Effector memory CD4-positive, alpha-beta T cell (primary cell): ENCODE results near the gene PITHD1.
"Not testable (repeated sequence)": the region's sequence is repeated elsewhere in the genome, so short reads cannot be mapped to it uniquely, and the experiment has no call there.

ENCODE experiments used
- DNase-seq, 3 donors: peaks; one replicate each; pipeline ENCODE4 v3.0.0-alpha.2; 2020
- H3K27ac ChIP-seq: 2 replicates; pipeline ENCODE4 v1.7.0; 2013; ENCODE audit warnings: mild to moderate bottlenecking, low read length, moderate library complexity; ENCODE audit not compliant: insufficient read depth, poor library complexity, severe bottlenecking
- H3K27me3 ChIP-seq: replicated peaks from 2 replicates; pipeline ENCODE4 v1.7.0; 2013; ENCODE audit warnings: mild to moderate bottlenecking, low read length; ENCODE audit not compliant: insufficient read depth, control insufficient read depth, poor library complexity, severe bottlenecking
- H3K36me3 ChIP-seq: 2 replicates; pipeline ENCODE4 v1.7.0; 2013; ENCODE audit warnings: mild to moderate bottlenecking, low read length, moderate library complexity; ENCODE audit not compliant: control insufficient read depth, insufficient read depth
- H3K4me1 ChIP-seq: 2 replicates; pipeline ENCODE4 v1.7.0; 2013; ENCODE audit warnings: low read length, mild to moderate bottlenecking; ENCODE audit not compliant: control insufficient read depth, insufficient read depth, poor library complexity, severe bottlenecking
- H3K4me3 ChIP-seq: 2 replicates; pipeline ENCODE4 v1.7.0; 2013; ENCODE audit warnings: low read length, low read depth, mild to moderate bottlenecking; ENCODE audit not compliant: insufficient read depth, poor library complexity, severe bottlenecking
- H3K9me3 ChIP-seq: 2 replicates; pipeline ENCODE4 v1.7.0; 2013; ENCODE audit warnings: mild to moderate bottlenecking, low read length, moderate library complexity; ENCODE audit not compliant: control insufficient read depth

The PITHD1 gene

GRCh38 chr1:23799255-23799569 lies 21.0 kb downstream of the PITHD1 start:
- no peaks in the 10 kb centered on the region for H3K9me3 ChIP-seq
- H3K27me3 ChIP-seq = no peaks in the 10 kb centered on the region
- H3K36me3 ChIP-seq = peaks cover 15% of the 10 kb centered on the region
- DNase-seq = no peak
- peak overlapping the region; percentile 92 for H3K4me3 ChIP-seq
- H3K27ac ChIP-seq = peak overlapping the region; percentile 84
- H3K4me1 ChIP-seq = peaks cover 20% of the 10 kb centered on the region

GRCh38 chr1:23799570-23800399 lies 21.6 kb downstream of the PITHD1 start:
- no peak for DNase-seq
- Histone ChIP-seq H3K4me3 (peak overlapping the region; percentile 92), H3K4me1 (peaks cover 20% of the 10 kb centered on the region), H3K27me3 (no peaks in the 10 kb centered on the region), H3K27ac (peak overlapping the region; percentile 84), H3K9me3 (no peaks in the 10 kb centered on the region), H3K36me3 (peaks cover 12% of the 10 kb centered on the region)

GRCh38 chr1:23800400-23801337 lies 22.5 kb downstream of the PITHD1 start, which contains the start of gene GALE:
Gene GALE (minus strand): TSS chr1:23800754. CDS start chr1:23799007, 1,747 bp downstream.
- Histone ChIP-seq H3K4me3 (peak within 1 kb of the TSS; percentile 92), H3K9me3 (no peaks in the 10 kb centered on the region), H3K27ac (peak within 1 kb of the TSS; percentile 84), H3K4me1 (peaks cover 20% of the 10 kb centered on the region), H3K36me3 (peaks cover 8% of the 10 kb centered on the region), H3K27me3 (no peaks in the 10 kb centered on the region)
- DNase-seq = peak; percentile 95

- Histone ChIP-seq H3K4me1 (peaks cover 20% of the 10 kb centered on the region), H3K9me3 (no peaks in the 10 kb centered on the region), H3K27ac (peak overlapping the region; percentile 84), H3K4me3 (peak overlapping the region; percentile 92), H3K27me3 (no peaks in the 10 kb centered on the region), H3K36me3 (peaks cover 7% of the 10 kb centered on the region)
- DNase-seq = no peak
Measured at GRCh38 chr1:23801338-23801748, 23.1 kb downstream of the PITHD1 start.

- Histone ChIP-seq H3K27me3 (no peaks in the 10 kb centered on the region), H3K36me3 (peaks cover 3% of the 10 kb centered on the region), H3K4me3 (no peak overlapping the region), H3K9me3 (no peaks in the 10 kb centered on the region), H3K4me1 (peaks cover 20% of the 10 kb centered on the region), H3K27ac (no peak overlapping the region)
- DNase-seq = no peak
Measured at GRCh38 chr1:23801876-23802275, 23.7 kb downstream of the PITHD1 start.

- H3K9me3 ChIP-seq, DNase-seq, H3K4me3 ChIP-seq, H3K27ac ChIP-seq, H3K36me3 ChIP-seq, H3K27me3 ChIP-seq: not testable (repeated sequence)
- peaks cover 20% of the 10 kb centered on the region for H3K4me1 ChIP-seq
Measured at GRCh38 chr1:23802809-23803342, 24.7 kb downstream of the PITHD1 start.

GRCh38 chr1:23803674-23804073 lies 25.5 kb downstream of the PITHD1 start:
- H3K27ac ChIP-seq = no peak overlapping the region
- DNase-seq = no peak
- peaks cover 20% of the 10 kb centered on the region for H3K4me1 ChIP-seq
- no peaks in the 10 kb centered on the region for H3K9me3 ChIP-seq
- no peak overlapping the region for H3K4me3 ChIP-seq
- no peaks in the 10 kb centered on the region for H3K36me3 ChIP-seq
- H3K27me3 ChIP-seq = no peaks in the 10 kb centered on the region

GRCh38 chr1:23804183-23804835 lies 26.1 kb downstream of the PITHD1 start:
- H3K9me3 ChIP-seq = no peaks in the 10 kb centered on the region
- H3K27me3 ChIP-seq = no peaks in the 10 kb centered on the region
- peaks cover 17% of the 10 kb centered on the region for H3K4me1 ChIP-seq
- no peak overlapping the region for H3K27ac ChIP-seq
- H3K36me3 ChIP-seq = no peaks in the 10 kb centered on the region
- no peak overlapping the region for H3K4me3 ChIP-seq
- DNase-seq = no peak

- H3K4me1 ChIP-seq = peaks cover 10% of the 10 kb centered on the region
- H3K27ac ChIP-seq = no peak overlapping the region
- no peak for DNase-seq
- H3K27me3 ChIP-seq = no peaks in the 10 kb centered on the region
- H3K4me3 ChIP-seq = no peak overlapping the region
- H3K9me3 ChIP-seq = no peaks in the 10 kb centered on the region
- H3K36me3 ChIP-seq = no peaks in the 10 kb centered on the region
Measured at GRCh38 chr1:23805025-23805424, 26.8 kb downstream of the PITHD1 start.
